ENCODE data around the gene CCNT2.
"Not testable (repeated sequence)": the region's sequence is repeated elsewhere in the genome, so short reads cannot be mapped to it uniquely, and the experiment has no call there.

CCNT2 gene

GRCh38 chr2:134976074-134976702, 57.6 kb downstream of the CCNT2 start:
- no peak for DNase-seq

GRCh38 chr2:134977104-134977503, 58.5 kb downstream of the CCNT2 start:
- not testable (repeated sequence) for DNase-seq

- no peak for DNase-seq
These were observed 60.6 kb downstream of the CCNT2 start for GRCh38 chr2:134979221-134979620.

- DNase-seq, result no peak
These were observed 62.0 kb downstream of the CCNT2 start for GRCh38 chr2:134980639-134981038.

- no peak for DNase-seq
These were observed 64.0 kb downstream of the CCNT2 start for GRCh38 chr2:134982603-134983002.

- no peak for DNase-seq
These were observed 66.4 kb downstream of the CCNT2 start for GRCh38 chr2:134985061-134985460.

- DNase-seq, result peak in 2 of 6 experiments; percentile 24 to 29
These were observed 70.5 kb downstream of the CCNT2 start for GRCh38 chr2:134988994-134989605.

GRCh38 chr2:134999521-134999920, 80.9 kb downstream of the CCNT2 start:
- no peak for DNase-seq

- DNase-seq, result no peak
These were observed 84.2 kb downstream of the CCNT2 start for GRCh38 chr2:135002836-135003235.

- peak; percentile 38 to 74 (median 52) for DNase-seq
These were observed 85.6 kb downstream of the CCNT2 start for GRCh38 chr2:135004005-135004746.

GRCh38 chr2:135005753-135006152, 87.1 kb downstream of the CCNT2 start:
- no peak for DNase-seq
